Measurements from ENCODE around the gene ADRA2A.

The ADRA2A gene

DNA sequence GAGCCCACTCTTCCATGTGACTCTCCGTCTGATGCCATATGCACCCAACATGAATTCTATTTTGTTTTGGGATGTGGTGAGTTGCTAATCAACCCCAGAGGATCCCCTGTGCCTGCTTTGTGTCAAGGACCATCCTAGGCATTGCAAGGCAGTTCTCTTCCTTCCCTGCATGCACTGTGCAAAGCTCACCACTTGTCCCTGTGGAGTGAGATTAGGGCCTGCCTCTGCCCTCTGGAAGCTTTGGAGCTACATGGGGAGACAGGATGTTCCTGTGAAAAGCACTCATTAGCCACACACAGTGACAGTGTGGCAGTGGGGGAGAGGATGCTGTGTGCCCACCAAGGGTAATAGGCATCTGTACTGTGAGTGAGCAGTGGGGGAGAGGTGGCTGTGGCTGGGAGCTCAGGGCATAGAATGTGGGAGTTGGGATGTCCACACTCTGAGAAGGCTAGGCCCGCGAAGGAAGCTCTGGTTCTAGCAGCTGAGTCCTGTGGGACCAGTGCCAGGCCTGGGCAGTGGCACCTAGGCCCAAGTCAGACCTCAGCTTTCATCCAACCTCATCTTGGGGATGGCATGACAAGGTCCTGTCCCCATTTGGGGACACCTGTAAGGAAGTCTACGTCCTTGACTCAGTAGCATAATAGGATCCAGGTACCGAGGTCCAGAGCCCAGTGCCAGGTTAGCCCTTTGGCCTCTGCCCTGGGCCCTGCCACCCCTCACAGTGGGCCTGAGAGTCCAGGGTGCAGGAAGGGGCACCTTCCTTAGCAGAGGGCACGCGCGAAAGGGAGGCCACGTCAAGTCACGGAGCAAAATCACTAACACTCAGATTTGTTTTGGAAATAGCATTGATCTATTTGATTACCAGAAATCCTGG is 6.6 kb downstream of the ADRA2A start:
- no peak for DNase-seq (ENCODE audit: low spot score)

DNA sequence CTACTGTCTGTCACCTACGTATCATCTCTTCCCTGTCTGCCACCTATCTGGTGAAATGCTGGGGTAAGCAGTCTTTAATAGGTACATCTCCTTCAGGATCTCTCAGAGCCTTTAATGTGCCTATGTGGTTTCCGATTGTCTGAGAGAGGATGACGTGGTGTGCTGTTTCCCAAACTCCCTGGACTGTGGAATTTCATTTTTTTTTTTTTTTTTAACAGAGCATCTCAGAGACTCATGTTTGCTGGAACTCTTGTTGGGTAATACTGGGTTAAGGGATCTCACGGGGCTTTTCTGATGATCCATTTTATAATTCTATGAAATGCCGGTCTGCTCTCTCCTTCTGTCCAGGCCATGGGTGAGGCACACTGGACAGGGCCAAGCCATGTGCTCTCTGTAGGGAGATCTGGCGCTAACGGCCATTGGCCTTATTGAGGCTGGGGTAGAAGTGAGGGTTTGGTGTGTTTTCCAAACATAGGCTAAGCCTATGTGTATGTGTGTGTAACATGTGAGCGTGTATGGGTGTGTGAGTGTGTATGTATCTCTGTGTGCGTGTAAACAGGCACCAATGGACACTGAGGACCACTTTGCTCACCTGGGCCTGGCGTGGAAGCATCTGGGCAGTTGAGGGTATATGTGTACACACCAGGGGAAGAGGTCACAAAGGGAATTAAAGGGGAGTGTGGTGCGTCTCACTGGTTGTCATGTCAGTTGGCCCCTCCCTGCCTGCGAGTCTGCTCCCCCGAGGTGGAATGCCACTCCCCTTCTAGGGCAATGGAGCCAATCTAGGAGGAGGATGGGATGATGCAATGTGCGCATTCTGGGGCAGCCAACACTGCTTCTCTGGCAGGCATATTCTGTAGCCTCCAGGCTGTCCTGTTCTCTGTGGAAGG is 7.8 kb downstream of the ADRA2A start:
- no peak for DNase-seq (ENCODE audit: low spot score)

DNA sequence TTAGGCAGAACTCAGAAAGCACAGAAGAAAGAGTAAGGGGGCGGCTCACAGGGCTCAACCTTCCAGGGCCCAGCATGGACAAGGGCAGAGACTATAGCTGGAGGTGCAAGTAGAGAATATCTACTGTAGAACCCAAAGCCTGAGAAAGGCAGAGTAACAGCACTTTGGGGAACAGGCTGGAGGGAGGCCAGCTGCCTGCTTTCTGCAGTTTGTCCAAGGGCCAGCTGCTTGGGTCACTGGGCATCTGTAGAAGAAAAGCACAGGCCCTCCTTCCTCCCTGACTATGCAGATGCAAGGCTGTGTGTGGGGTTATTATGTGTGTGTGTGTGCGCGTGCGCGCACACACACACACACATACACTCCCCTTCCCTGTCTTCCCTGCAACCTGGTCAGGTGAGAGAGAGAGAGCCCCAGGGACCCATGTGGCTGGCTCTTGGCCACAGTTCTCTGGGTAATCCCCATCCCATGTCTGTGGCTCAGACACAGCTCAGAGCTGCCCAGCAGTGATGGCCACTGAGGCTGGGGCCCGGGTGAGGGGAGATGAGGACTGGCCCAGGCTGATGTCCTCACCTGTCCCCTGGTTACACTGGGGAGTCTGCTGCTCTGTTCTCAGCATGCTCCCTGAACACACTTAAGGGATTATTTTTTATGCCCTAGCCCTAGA is 9.0 kb downstream of the ADRA2A start:
- DNase-seq (ENCODE audit: low spot score), result no peak

DNA sequence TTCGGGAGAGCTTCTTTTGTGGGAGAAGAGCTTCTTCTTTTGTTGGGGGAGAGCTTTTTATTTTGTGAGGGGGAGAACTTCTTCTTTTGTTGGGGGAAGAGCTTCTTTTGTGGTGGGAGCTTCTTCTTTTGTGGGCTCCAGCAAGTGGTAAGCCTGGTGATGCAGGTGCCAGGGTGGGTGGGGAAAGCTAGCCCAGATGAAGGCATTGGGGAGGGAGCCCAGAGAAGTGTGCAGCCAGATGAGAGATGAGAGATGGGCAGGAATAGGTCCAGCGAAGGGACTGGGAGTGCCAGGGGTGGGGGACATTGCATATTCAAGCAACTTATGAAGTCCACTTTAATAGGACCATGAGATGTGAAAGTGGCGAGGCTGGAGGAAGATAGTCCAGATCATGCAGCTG is 9.7 kb downstream of the ADRA2A start:
- no peak for DNase-seq (ENCODE audit: low spot score)

DNA sequence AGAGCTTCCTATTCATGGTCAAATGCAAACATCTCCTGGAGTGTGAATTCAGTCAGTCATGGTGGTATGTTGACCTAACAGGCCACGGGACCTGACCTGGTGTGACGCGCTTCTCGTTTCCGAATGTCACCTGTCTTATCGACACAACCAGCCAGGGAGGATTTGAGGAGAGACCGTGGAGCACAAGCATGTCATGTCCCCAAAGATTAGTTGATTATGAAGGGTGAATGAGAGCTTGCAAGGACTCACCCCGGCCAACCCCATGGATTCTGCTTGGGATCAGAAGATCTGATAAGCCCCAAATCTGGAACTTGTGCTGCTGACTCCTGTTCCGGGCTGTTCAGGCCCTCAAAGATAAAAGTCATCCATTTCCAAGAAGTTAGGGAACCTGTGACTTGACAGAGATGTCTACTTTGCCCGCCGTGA is 10.5 kb downstream of the ADRA2A start:
- no peak for DNase-seq (ENCODE audit: low spot score)

DNA sequence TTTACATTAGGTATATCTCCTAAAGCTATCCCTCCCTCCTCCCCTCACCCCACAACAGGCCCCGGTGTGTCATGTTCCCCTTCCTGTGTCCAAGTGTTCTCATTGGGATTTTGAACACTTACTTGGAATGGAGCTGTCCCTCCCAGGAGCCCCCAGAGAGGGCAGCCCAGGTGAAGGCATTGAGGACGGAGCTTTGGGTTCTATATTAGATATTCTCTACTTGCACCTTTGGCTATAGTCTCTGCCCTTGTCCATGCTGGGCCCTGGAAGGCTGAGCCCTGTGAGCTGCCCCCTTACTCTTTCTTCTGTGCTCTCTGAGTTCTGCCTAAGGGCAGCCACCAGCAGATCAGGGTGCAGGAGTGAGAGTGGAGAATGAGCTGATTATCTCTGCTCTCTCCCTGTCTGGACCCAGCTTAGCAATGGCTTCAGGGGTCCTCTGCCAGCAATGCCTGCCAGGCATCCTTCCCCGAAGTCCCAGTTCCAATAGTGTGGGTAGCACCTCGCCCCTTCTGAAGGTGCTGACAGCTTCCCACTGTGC is 11.2 kb downstream of the ADRA2A start:
- no peak for DNase-seq (ENCODE audit: low spot score)

DNA sequence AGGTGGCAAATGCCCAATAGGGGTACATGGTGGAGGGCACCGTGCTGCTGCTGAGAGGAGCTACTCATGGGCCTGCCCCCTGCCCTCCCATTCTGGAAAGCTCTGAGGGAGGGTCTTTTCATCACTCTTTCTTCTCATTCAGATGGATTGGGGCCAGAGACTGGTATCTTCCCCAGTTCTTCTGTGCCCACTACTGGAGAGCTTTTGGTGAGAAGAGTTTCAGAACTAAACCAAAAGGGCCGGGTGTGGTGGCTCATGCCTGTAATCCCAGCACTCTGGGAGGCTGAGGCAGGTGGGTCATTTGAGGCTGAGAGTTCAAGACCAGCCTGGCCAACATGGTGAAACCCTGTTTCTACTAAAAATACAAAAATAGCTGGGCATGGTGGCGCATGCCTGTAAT is 12.5 kb downstream of the ADRA2A start:
- DNase-seq (ENCODE audit: low spot score), result no peak

DNA sequence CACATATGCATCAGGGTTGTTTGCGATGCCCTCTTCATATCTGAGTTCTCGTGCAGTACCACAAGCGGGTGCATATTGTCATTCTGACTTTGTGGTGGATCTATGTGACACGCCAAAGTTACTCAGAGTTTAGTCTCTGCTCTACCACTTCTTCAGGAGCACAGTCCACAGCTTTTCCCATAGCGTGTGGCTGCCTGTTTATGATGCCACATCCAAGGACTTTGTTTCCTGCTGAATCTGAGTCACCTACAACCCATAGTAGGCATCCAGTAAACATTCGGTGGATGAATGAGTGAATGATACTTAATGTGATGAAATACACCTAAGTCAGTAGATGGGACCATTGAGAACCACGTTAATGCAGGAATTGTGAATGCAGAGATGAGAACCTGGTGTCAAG is 15.0 kb downstream of the ADRA2A start:
- DNase-seq (ENCODE audit: low spot score), result no peak

DNA sequence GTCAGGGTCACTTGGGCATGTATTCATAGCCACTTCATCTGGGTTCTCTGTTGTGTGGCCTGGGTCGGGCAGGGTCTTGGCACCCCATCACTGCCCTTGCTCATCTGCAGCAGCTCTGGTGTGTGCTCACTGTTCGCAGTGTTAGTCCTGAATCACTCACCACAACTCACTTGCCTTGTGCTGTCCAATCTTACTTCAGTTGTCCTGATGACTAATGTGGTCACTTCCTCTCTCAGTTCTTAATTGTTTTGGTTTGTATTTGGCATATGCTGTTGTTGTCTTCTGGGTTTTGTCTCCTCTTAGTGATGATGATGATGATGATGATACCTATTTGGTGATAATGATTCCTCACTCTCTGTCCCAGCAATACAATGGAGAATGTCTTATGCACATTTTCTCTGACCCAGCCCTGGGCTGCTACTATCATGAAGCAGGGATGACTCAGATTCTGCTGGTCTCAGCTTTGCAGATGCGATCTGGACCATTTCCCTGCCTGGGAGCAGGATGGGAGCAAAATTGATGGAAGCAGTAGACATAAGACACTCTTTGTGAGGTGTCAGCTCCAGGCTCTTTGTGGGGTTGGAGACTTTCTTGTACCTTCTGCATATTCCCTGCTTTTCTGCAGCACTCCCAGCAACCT is 17.0 kb downstream of the ADRA2A start:
- no peak for DNase-seq (ENCODE audit: low spot score)

DNA sequence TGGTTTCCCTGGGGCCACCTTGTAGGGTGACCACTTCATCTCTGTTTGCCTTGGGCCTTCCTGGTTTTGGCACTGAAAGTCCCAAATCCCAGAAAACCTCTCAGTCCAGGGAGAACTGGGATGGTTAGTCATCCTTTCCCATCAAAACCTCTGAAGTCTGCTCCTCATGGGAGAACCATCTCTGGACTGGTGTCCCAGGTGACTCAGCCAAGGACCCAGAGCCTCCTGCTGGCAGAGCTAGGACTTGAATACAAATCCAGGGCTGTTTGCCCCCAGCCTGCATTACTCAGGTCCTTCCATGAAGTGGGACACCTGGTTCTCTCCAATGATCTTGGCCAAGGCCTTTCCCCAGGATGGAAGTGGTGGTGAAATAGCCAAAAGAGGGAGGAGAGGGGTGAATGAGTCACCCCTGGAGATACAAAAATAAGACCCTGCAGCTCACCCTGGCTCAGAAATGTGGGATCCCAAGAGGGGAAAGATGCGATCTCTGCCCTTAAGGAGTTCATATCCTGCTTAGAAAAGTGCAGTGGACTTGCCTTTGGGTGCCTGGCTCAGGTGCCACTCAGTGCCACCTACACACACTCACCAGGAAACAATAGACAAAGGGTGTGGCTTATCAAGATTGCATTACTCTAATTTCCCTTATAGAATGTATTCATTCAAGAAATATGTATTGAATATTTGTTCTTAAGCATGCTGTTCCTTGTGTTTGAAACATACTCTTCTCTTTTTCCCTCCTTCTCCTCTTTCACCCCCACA is 22.0 kb downstream of the ADRA2A start:
- DNase-seq (ENCODE audit: low spot score), result no peak

DNA sequence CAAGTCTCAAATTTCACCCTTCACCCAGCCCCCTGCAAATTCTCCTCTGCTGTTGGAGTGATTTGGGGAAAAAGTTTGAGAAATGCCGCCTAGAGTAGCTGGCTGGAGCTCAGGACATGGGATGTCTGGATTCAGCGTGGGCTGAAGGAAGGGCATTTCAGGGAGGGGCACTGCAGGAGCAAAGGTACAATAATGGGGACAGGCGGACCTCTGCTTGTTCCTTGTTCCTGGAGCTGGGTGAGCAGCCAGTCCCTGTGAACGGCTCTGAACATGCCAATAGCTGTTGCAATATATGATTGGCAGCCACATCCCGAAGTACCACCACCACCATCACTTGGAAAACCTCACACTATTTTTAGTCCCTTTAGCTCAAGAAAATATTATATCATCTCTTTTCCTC is 23.4 kb downstream of the ADRA2A start:
- DNase-seq (ENCODE audit: low spot score), result no peak

DNA sequence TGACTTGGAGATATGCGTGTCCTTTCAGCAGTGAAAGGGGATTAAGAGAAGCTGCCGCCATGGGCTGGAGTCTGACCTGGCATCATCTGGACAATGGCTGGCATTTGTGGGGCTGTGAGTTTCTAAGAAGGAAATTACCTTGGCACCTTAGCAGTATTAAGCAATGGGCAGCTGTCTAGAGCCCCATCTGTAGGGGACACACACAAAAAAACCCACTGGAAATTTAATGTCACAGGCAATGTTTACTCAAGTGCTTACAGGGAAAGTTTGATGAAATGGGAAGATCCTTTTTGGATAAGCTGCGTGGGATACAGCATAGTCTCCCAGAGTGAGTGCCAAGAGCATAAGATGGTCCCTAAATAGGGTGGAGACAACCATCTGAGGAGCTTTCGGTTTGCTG is 25.0 kb downstream of the ADRA2A start:
- no peak for DNase-seq (ENCODE audit: low spot score)

DNA sequence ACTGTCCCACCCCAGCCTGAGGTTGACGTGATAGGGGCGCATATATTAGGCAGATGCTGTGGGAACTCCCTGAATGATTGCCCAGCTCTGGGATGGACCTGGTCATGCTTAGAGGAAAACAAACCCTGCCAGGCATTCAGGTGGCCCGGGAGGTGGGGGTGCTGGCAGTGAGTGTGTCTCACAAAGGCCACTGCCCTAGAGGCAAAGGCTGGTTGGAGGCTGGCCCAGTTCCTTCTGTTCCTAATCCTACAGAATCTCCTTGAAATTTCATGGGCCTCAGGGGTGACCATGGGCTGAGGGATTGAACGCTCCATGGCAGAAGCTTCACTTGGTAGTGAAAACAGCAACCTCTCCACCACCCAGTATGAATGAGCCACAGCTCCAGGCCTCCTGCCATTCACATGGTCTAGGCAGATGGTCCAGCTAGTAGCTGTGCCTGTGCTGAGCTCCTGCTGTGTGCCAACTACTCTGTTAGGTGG is 25.6 kb downstream of the ADRA2A start:
- no peak for DNase-seq (ENCODE audit: low spot score)

DNA sequence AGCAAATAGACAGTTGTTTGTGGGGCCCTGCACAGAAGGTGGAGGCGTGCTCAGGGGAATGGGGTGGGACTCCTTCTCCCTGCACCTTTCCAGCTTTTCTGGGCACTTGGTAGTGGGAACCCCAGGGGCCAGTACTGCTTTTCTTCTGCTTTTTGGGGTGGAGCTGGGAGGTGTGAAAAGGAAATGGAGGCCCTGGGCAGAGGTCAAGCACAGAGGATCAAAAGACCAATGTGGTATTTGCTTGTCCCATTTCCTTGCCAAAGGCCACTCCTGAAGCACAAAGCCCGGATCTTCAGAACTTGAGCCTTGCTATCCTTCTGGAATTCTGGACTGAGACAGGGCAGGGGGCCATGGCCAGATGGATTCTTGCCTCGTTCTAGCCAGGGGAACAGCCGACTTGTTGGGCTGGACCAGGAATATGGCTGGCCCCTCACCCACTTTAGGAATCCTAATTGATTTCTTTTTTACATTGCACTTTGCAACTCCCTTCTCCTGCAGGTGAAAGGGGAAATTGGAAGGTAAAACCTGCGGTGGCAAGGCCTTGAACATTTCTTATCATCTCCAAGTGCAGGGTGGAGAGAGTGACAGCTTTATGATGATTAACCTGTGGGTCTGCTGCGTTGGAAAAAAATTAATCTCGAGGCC is 26.5 kb downstream of the ADRA2A start:
- no peak for DNase-seq (ENCODE audit: low spot score)

DNA sequence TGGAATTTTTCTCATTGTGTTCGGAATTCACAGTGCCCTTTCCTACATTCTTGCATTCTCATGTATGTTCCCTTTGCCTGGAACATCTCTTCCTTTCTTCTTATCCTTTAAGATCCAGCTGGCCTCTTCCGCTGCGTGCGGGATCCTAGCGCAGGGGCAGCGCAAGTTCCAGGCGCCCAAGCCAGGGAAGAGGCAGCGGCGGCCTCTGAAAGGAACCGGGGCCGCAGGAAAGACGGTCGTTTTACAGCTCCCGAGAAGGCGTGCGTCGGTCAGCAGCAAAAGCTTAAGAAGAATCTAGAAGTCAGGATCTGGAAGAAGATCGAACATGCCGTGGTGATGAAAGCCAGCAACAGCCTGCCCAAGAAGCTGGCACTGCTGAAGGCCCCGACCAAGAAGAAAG is 28.0 kb downstream of the ADRA2A start:
- no peak for DNase-seq (ENCODE audit: low spot score)

DNA sequence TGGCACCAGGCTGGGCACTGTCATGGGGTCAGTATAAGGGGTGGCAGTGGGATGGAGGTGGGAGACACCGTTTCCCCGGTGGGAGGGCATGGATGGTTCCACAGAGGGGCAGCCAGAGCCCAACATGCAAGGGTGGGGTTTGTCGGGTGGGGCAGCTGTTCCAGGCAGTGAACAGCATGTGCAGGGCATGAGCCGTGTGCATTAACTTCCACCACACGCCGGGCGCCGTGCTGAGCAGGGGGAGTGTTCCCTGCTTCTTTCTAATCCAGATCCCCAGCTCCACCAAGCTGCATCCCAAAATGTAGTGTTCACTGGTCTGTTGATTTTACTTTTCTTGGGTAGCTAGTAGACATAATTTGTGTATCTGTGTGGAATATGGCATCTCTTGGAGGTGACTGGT is 29.3 kb downstream of the ADRA2A start:
- no peak for DNase-seq (ENCODE audit: low spot score)

DNA sequence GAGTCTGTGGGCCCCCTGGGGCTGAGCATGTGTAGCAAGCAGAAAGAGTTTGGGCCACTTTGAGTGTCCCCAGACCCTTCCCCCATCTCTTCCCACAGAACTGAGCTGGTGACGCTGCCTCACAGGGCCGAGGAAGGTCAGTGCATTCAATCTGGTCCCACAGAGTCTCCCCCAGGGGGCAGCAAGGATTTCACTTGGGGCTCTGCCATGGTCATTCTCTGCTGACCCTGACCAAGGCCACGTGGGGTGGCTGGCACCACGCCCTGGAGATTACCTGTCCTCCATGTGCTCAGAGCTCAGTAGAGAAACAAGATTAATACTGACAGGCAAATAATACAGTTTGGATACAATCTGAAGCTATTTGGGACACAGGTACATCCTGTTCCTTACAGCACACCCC is 30.2 kb downstream of the ADRA2A start:
- no peak for DNase-seq (ENCODE audit: low spot score)

DNA sequence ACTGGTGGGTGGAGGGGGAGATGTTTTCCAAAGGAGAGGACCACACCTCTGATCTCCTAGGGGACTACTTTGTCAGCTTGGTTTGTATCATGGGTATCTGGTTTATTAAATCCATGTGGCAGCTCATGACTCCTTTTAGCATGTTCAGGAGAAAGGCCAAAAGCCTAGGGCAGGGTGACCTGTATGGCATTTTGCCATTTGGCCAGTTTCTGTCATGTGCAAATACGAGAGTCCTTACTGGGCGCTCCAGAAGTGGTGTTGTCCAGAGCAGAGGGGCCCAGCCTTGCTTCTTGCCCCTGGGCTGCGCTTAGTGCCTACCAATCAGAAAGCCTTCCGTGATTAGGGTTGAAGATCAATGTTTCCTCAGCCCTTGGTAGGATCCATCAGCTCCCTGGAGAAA is 31.0 kb downstream of the ADRA2A start:
- DNase-seq (ENCODE audit: low spot score), result no peak

DNA sequence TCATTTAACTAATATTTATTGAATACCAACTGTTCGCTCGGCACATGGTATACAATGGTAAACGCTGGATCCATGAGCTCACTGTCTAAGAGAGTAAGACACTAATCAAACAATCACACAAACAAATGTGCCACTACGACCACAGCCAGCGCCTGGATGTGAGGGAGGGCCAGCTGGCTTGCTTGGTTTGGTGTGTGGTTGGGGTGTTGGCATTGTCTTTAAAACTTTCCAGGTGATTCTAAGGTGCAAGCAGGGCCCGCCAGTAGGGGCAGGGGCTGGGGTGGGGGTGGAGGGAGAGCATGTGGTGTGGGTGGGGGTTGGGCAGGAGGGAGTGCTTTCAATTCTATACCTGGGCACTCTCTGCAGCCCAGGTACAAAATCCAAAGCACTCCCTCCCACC is 31.6 kb downstream of the ADRA2A start:
- DNase-seq (ENCODE audit: low spot score), result no peak

DNA sequence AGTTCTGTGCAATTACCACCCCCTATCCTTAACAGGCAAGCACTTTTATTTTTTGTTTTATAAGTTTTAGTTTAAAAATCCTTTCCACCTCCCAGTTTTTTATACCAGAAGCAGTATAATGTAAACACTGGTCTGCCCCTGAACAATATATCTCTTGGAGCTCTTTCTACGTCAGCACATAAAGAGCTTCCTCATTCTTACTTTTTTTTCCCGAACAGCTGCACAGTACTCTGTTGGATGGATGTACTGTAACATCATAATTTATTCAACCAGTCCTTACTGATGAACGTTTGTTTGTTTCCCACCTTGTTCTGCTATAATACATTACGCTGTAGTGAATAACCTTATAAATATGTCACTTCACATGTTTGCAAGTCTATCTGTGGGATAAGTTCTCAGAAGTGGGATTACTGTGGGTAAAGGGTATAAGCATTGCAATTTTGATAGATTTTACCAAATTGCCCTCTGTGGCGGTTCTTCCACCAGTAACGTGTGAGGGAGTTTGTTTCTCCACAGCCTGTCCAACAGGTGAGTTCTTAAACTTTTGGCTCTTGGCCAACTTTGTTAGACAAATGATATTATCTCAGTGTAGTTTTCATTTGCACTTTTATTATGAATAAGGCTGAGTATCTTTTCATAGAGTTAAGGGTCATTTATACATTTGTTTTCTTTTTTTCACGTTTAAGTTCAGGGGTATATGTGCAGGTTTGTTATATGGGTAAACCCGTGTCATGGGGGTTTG is 32.8 kb downstream of the ADRA2A start:
- DNase-seq (ENCODE audit: low spot score), result no peak

Measured in LoVo (cell line).